Ovary (tissue), 3 donors: Measurements from ENCODE around the gene SEMA6A.

Source experiments
- EP300 ChIP-seq: sonication (generic); formaldehyde crosslinking; IDR thresholded peaks from one replicate; pipeline ENCODE4 v1.6.1; 2017; ENCODE audit warnings: antibody characterized with exemption
- POLR2A ChIP-seq: fragments of 450-650 bp; IDR thresholded peaks from one replicate; pipeline ENCODE4 v1.6.1; 2017; ENCODE audit warnings: antibody characterized with exemption, mild to moderate bottlenecking, moderate library complexity
- TF ChIP-seq, protein P1 (sequence below), 3 donors: fragments of 450-650 bp in 2 of 3; fragments of 200-600 bp in 1 of 3; IDR thresholded peaks; one replicate each; pipeline versions ENCODE4 v1.5.1 to v1.8.0; 2016 to 2022; ENCODE audit warnings: antibody characterized with exemption in 3 of 3, mild to moderate bottlenecking in 1 of 3
- donor health status: DM: no; HTN: no; CAD: no.

DNA sequence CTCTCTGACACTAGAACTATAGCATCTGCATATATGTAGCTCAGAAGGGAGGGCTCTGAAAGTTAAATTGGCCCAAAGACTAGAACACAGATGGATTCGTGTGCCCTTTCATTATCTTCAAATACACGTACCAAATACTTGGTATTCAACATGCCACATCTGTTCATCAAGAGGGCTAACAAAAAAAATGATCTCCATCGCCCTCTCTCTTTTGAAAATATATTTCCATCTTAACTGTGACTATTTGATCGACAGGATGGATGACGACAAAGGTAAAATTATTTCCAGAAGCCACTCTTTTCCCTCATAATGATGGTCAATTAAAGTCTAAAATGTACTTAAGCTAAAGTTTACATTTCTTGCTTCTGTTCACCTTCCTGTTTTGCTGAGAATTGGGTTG is 77.0 kb downstream of the SEMA6A start:
- TF ChIP-seq, protein P1, sequence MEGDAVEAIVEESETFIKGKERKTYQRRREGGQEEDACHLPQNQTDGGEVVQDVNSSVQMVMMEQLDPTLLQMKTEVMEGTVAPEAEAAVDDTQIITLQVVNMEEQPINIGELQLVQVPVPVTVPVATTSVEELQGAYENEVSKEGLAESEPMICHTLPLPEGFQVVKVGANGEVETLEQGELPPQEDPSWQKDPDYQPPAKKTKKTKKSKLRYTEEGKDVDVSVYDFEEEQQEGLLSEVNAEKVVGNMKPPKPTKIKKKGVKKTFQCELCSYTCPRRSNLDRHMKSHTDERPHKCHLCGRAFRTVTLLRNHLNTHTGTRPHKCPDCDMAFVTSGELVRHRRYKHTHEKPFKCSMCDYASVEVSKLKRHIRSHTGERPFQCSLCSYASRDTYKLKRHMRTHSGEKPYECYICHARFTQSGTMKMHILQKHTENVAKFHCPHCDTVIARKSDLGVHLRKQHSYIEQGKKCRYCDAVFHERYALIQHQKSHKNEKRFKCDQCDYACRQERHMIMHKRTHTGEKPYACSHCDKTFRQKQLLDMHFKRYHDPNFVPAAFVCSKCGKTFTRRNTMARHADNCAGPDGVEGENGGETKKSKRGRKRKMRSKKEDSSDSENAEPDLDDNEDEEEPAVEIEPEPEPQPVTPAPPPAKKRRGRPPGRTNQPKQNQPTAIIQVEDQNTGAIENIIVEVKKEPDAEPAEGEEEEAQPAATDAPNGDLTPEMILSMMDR (IDR thresholded peaks at IDR 0.05) = no peak
- TF ChIP-seq EP300 = no peak
- no peak for TF ChIP-seq POLR2A
